Heart left ventricle (tissue), 13 donors: Measurements from ENCODE around the gene SAP30L.

Source experiments
- CTCF ChIP-seq, 12 donors: fragments of 200-600 bp; sonication (generic) in 4 of 12; IDR thresholded peaks; one replicate each; pipeline versions ENCODE4 v1.5.0 to v1.8.0; 2018 to 2022; ENCODE audit warnings: antibody characterized with exemption in 12 of 12, mild to moderate bottlenecking in 5 of 12
- POLR2A ChIP-seq, 2 donors: fragments of 450-650 bp; IDR thresholded peaks; one replicate each; pipeline ENCODE4 v1.6.1; 2017; ENCODE audit warnings: antibody characterized with exemption in 2 of 2, mild to moderate bottlenecking in 2 of 2, moderate library complexity in 2 of 2
- donor health status: ischemic (EF 13 %, LVEDD 7.1; RV severe dilation, severe dysfunction).
- donor health status: DM: no; HTN: yes; CAD: no.
- donor health status: DM: no; HTN: no; CAD: no.
- donor health status: ischemic (EF 25% LVEDD 6.9; RV normal size, moderate dysfunction).
- donor health status: ischemic (EF 25% LVEDD 5.7; RV mildly dilated, moderate dysfunction).
- donor health status: ischemic (EF 35%, LVEDD 5.7; RV mildly dilated, moderate dysfunction).
- donor health status: nonischemic (EF 11% LVEDD 7.7; RV severe dilation, severe dysfunction).
- donor health status: DM: yes; HTN: yes; CAD: no.
- donor health status: PGD.
- donor health status: ischemic (EF 29% LVEDD 5.4; RV normal size, mild dysfunction).
- donor health status: nonischemic (EF 23%, LVEDD 6.1; RV moderate dilation, normal function).

- no peak for TF ChIP-seq CTCF (IDR thresholded peaks at IDR 0.05)
- no peak for TF ChIP-seq POLR2A (IDR thresholded peaks at IDR 0.05)
These were observed 33.0 kb downstream of the SAP30L start for GRCh38 chr5:154478752-154479159.
